PFSK-1 (cell line): ENCODE data around the gene NUDT8.

ENCODE experiments used
- POLR2AphosphoS5 ChIP-seq: IDR thresholded peaks from 2 replicates; pipeline ENCODE4 v1.6.1; 2012; ENCODE audit warnings: low read depth, mild to moderate bottlenecking, control low read depth, low read length, moderate library complexity
- TF ChIP-seq, protein P1 (sequence below), 2 experiments: IDR thresholded peaks; 2 replicates each; pipeline versions ENCODE4 v1.6.1 to v1.8.0; 2011 to 2012; ENCODE audit warnings: low read depth in 2 of 2, low read length in 2 of 2, control low read depth in 1 of 2, inconsistent platforms in 1 of 2, mild to moderate bottlenecking in 1 of 2, moderate library complexity in 1 of 2; ENCODE audit not compliant: insufficient read depth in 1 of 2

DNA sequence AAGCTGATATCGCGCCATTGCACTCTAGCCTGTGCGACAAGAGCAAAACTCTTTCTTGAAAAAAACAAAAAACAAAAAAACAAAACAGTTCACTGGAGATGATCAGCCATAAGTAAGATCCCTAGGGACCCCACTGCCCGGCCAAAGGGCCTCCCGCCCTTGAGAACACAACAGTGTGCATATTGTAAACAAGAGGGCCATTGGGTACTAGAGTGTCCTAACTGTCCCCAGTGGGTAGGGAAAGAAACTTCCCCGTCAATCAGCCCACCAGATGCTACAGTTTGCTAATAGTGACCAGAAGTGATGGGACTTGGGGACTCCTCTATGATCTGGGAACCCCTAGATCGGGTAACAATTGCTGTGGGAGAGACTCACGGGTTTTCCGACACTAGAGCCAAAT lies 24.5 kb upstream of the NUDT8 start:
- no peak for TF ChIP-seq POLR2AphosphoS5
- TF ChIP-seq, protein P1, sequence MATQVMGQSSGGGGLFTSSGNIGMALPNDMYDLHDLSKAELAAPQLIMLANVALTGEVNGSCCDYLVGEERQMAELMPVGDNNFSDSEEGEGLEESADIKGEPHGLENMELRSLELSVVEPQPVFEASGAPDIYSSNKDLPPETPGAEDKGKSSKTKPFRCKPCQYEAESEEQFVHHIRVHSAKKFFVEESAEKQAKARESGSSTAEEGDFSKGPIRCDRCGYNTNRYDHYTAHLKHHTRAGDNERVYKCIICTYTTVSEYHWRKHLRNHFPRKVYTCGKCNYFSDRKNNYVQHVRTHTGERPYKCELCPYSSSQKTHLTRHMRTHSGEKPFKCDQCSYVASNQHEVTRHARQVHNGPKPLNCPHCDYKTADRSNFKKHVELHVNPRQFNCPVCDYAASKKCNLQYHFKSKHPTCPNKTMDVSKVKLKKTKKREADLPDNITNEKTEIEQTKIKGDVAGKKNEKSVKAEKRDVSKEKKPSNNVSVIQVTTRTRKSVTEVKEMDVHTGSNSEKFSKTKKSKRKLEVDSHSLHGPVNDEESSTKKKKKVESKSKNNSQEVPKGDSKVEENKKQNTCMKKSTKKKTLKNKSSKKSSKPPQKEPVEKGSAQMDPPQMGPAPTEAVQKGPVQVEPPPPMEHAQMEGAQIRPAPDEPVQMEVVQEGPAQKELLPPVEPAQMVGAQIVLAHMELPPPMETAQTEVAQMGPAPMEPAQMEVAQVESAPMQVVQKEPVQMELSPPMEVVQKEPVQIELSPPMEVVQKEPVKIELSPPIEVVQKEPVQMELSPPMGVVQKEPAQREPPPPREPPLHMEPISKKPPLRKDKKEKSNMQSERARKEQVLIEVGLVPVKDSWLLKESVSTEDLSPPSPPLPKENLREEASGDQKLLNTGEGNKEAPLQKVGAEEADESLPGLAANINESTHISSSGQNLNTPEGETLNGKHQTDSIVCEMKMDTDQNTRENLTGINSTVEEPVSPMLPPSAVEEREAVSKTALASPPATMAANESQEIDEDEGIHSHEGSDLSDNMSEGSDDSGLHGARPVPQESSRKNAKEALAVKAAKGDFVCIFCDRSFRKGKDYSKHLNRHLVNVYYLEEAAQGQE (IDR thresholded peaks at IDR 0.05; ENCODE audit: insufficient read depth in 1 of 2, low read depth in 2 of 2, low read length in 2 of 2), result no peak
